Astrocyte of the cerebellum (primary cell): ENCODE results near the gene MATCAP1.

Experiments used
- DNase-seq: peaks from one replicate; pipeline ENCODE4 v3.0.0-alpha.2; 2011; ENCODE audit warnings: low read depth
- H3K4me3 ChIP-seq: 2 replicates; pipeline ENCODE4 v1.5.1; 2011; ENCODE audit warnings: mild to moderate bottlenecking, low read depth, low read length, moderate library complexity
- CTCF ChIP-seq: IDR thresholded peaks from 2 replicates; pipeline ENCODE4 v1.5.1; 2012; ENCODE audit warnings: low read length, low read depth, moderate library complexity, mild to moderate bottlenecking; ENCODE audit errors: missing control alignments
- in situ Hi-C: cut with HindIII; loops from 2 replicates; pipeline ENCODE4 v1.10.0; 2017; ENCODE audit warnings: low sequenced_read_pairs

The MATCAP1 gene

GRCh38 chr16:67227567-67227921 is 43.8 kb upstream of the MATCAP1 start:
- in situ Hi-C loops = no loop called here
- peak overlapping the region; percentile 100 for H3K4me3 ChIP-seq
- DNase-seq = no peak
- no peak for TF ChIP-seq CTCF

GRCh38 chr16:67226804-67227566 is 43.2 kb upstream of the MATCAP1 start, which contains the start of gene TMEM208:
Gene TMEM208, plus strand, starts transcription at chr16:67227130. Its CDS starts 89 bp downstream, at chr16:67227219.
- in situ Hi-C loops = no loop called here
- H3K4me3 ChIP-seq = peak within 1 kb of the TSS; percentile 100
- DNase-seq = peak; percentile 96
- peak; percentile 5 for TF ChIP-seq CTCF

- DNase-seq = no peak
- in situ Hi-C loops = no loop called here
- TF ChIP-seq CTCF = no peak
- peak overlapping the region; percentile 100 for H3K4me3 ChIP-seq
Measured at GRCh38 chr16:67226295-67226803, 42.6 kb upstream of the MATCAP1 start.

GRCh38 chr16:67223992-67224391 is 40.2 kb upstream of the MATCAP1 start:
- H3K4me3 ChIP-seq = no peak overlapping the region
- in situ Hi-C loops = no loop called here

GRCh38 chr16:67216612-67217490 is 33.1 kb upstream of the MATCAP1 start:
- in situ Hi-C loops = no loop called here
- TF ChIP-seq CTCF = no peak
- H3K4me3 ChIP-seq = no peak overlapping the region
- no peak for DNase-seq

More at GRCh38 chr16:67223992-67224391, 40.2 kb upstream of the MATCAP1 start:
- no peak for DNase-seq
- TF ChIP-seq CTCF = no peak

GRCh38 chr16:67215706-67216105 is 31.9 kb upstream of the MATCAP1 start:
- H3K4me3 ChIP-seq = no peak overlapping the region
- in situ Hi-C loops = no loop called here
- TF ChIP-seq CTCF = no peak
- no peak for DNase-seq
